ENCODE data around the gene DENND4B.
"Not testable (repeated sequence)": the region's sequence is repeated elsewhere in the genome, so short reads cannot be mapped to it uniquely, and the experiment has no call there.

DENND4B gene

GRCh38 chr1:153910560-153910959, 36.0 kb downstream of the DENND4B start:
- H3K9me3 ChIP-seq (ENCODE audit: control insufficient read depth in 1 of 2, low read length in 2 of 2); H3K27ac ChIP-seq (ENCODE audit: low read depth, low read length); H3K4me3 ChIP-seq (ENCODE audit: low read depth in 1 of 2, low read length in 2 of 2); H3K4me1 ChIP-seq (ENCODE audit: control insufficient read depth in 1 of 2, insufficient read depth in 2 of 2, low read length in 2 of 2); H3K27me3 ChIP-seq (ENCODE audit: control insufficient read depth in 1 of 2, insufficient read depth in 2 of 2, low read length in 2 of 2); H3K36me3 ChIP-seq (ENCODE audit: control insufficient read depth in 1 of 2, insufficient read depth in 2 of 2, low read length in 2 of 2); H3K9ac ChIP-seq (ENCODE audit: low read depth in 1 of 2, low read length in 2 of 2): not testable (repeated sequence)

- no peaks in the 10 kb centered on the region for H3K27me3 ChIP-seq (ENCODE audit: control insufficient read depth in 1 of 2, insufficient read depth in 2 of 2, low read length in 2 of 2)
- H3K9ac ChIP-seq (ENCODE audit: low read depth in 1 of 2, low read length in 2 of 2), result no peak overlapping the region
- H3K4me1 ChIP-seq (ENCODE audit: control insufficient read depth in 1 of 2, insufficient read depth in 2 of 2, low read length in 2 of 2), result no peaks in the 10 kb centered on the region
- H3K9me3 ChIP-seq (ENCODE audit: control insufficient read depth in 1 of 2, low read length in 2 of 2), result no peaks in the 10 kb centered on the region
- peaks cover 0 to 10% of the 10 kb centered on the region in 2 donors for H3K36me3 ChIP-seq (ENCODE audit: control insufficient read depth in 1 of 2, insufficient read depth in 2 of 2, low read length in 2 of 2)
- no peak overlapping the region for H3K4me3 ChIP-seq (ENCODE audit: low read depth in 1 of 2, low read length in 2 of 2)
- H3K27ac ChIP-seq (ENCODE audit: low read depth, low read length), result no peak overlapping the region
Observed at GRCh38 chr1:153908071-153908470, 38.4 kb downstream of the DENND4B start.

- Histone ChIP-seq H3K4me3 (ENCODE audit: low read depth in 1 of 2, low read length in 2 of 2) (no peak overlapping the region), H3K9me3 (ENCODE audit: control insufficient read depth in 1 of 2, low read length in 2 of 2) (no peaks in the 10 kb centered on the region), H3K36me3 (ENCODE audit: control insufficient read depth in 1 of 2, insufficient read depth in 2 of 2, low read length in 2 of 2) (peaks cover 0 to 12% of the 10 kb centered on the region in 2 donors), H3K4me1 (ENCODE audit: control insufficient read depth in 1 of 2, insufficient read depth in 2 of 2, low read length in 2 of 2) (no peaks in the 10 kb centered on the region), H3K9ac (ENCODE audit: low read depth in 1 of 2, low read length in 2 of 2) (no peak overlapping the region), H3K27me3 (ENCODE audit: control insufficient read depth in 1 of 2, insufficient read depth in 2 of 2, low read length in 2 of 2) (no peaks in the 10 kb centered on the region), H3K27ac (ENCODE audit: low read depth, low read length) (no peak overlapping the region)
Observed at GRCh38 chr1:153907134-153907533, 39.4 kb downstream of the DENND4B start.

GRCh38 chr1:153906396-153906795, 40.1 kb downstream of the DENND4B start:
- no peaks in the 10 kb centered on the region for H3K27me3 ChIP-seq (ENCODE audit: control insufficient read depth in 1 of 2, insufficient read depth in 2 of 2, low read length in 2 of 2)
- no peak overlapping the region for H3K27ac ChIP-seq (ENCODE audit: low read depth, low read length)
- H3K36me3 ChIP-seq (ENCODE audit: control insufficient read depth in 1 of 2, insufficient read depth in 2 of 2, low read length in 2 of 2), result peaks cover 0 to 13% of the 10 kb centered on the region in 2 donors
- H3K9ac ChIP-seq (ENCODE audit: low read depth in 1 of 2, low read length in 2 of 2), result no peak overlapping the region
- no peaks in the 10 kb centered on the region for H3K9me3 ChIP-seq (ENCODE audit: control insufficient read depth in 1 of 2, low read length in 2 of 2)
- H3K4me3 ChIP-seq (ENCODE audit: low read depth in 1 of 2, low read length in 2 of 2), result no peak overlapping the region
- H3K4me1 ChIP-seq (ENCODE audit: control insufficient read depth in 1 of 2, insufficient read depth in 2 of 2, low read length in 2 of 2), result no peaks in the 10 kb centered on the region

GRCh38 chr1:153905908-153906307, 40.6 kb downstream of the DENND4B start:
- H3K36me3 ChIP-seq (ENCODE audit: control insufficient read depth in 1 of 2, insufficient read depth in 2 of 2, low read length in 2 of 2), result peaks cover 0 to 13% of the 10 kb centered on the region in 2 donors
- H3K27me3 ChIP-seq (ENCODE audit: control insufficient read depth in 1 of 2, insufficient read depth in 2 of 2, low read length in 2 of 2); H3K4me1 ChIP-seq (ENCODE audit: control insufficient read depth in 1 of 2, insufficient read depth in 2 of 2, low read length in 2 of 2); H3K27ac ChIP-seq (ENCODE audit: low read depth, low read length); H3K9ac ChIP-seq (ENCODE audit: low read depth in 1 of 2, low read length in 2 of 2); H3K4me3 ChIP-seq (ENCODE audit: low read depth in 1 of 2, low read length in 2 of 2); H3K9me3 ChIP-seq (ENCODE audit: control insufficient read depth in 1 of 2, low read length in 2 of 2): not testable (repeated sequence)

GRCh38 chr1:153903841-153904455, 42.6 kb downstream of the DENND4B start:
- H3K27me3 ChIP-seq (ENCODE audit: control insufficient read depth in 1 of 2, insufficient read depth in 2 of 2, low read length in 2 of 2), result no peaks in the 10 kb centered on the region
- no peak overlapping the region for H3K27ac ChIP-seq (ENCODE audit: low read depth, low read length)
- H3K9me3 ChIP-seq (ENCODE audit: control insufficient read depth in 1 of 2, low read length in 2 of 2), result no peaks in the 10 kb centered on the region
- H3K9ac ChIP-seq (ENCODE audit: low read depth in 1 of 2, low read length in 2 of 2), result no peak overlapping the region
- H3K4me1 ChIP-seq (ENCODE audit: control insufficient read depth in 1 of 2, insufficient read depth in 2 of 2, low read length in 2 of 2), result no peaks in the 10 kb centered on the region
- peaks cover 0 to 16% of the 10 kb centered on the region in 2 donors for H3K36me3 ChIP-seq (ENCODE audit: control insufficient read depth in 1 of 2, insufficient read depth in 2 of 2, low read length in 2 of 2)
- H3K4me3 ChIP-seq (ENCODE audit: low read depth in 1 of 2, low read length in 2 of 2), result no peak overlapping the region

- no peaks in the 10 kb centered on the region for H3K4me1 ChIP-seq (ENCODE audit: control insufficient read depth in 1 of 2, insufficient read depth in 2 of 2, low read length in 2 of 2)
- H3K9me3 ChIP-seq (ENCODE audit: control insufficient read depth in 1 of 2, low read length in 2 of 2), result no peaks in the 10 kb centered on the region
- H3K4me3 ChIP-seq (ENCODE audit: low read depth in 1 of 2, low read length in 2 of 2), result no peak overlapping the region
- peaks cover 0 to 19% of the 10 kb centered on the region in 2 donors for H3K36me3 ChIP-seq (ENCODE audit: control insufficient read depth in 1 of 2, insufficient read depth in 2 of 2, low read length in 2 of 2)
- no peak overlapping the region for H3K9ac ChIP-seq (ENCODE audit: low read depth in 1 of 2, low read length in 2 of 2)
- no peaks in the 10 kb centered on the region for H3K27me3 ChIP-seq (ENCODE audit: control insufficient read depth in 1 of 2, insufficient read depth in 2 of 2, low read length in 2 of 2)
- no peak overlapping the region for H3K27ac ChIP-seq (ENCODE audit: low read depth, low read length)
Observed at GRCh38 chr1:153899509-153899908, 47.0 kb downstream of the DENND4B start.

- not testable (repeated sequence) for H3K9me3 ChIP-seq (ENCODE audit: control insufficient read depth in 1 of 2, low read length in 2 of 2); H3K4me3 ChIP-seq (ENCODE audit: low read depth in 1 of 2, low read length in 2 of 2); H3K27ac ChIP-seq (ENCODE audit: low read depth, low read length); H3K9ac ChIP-seq (ENCODE audit: low read depth in 1 of 2, low read length in 2 of 2); H3K27me3 ChIP-seq (ENCODE audit: control insufficient read depth in 1 of 2, insufficient read depth in 2 of 2, low read length in 2 of 2); H3K4me1 ChIP-seq (ENCODE audit: control insufficient read depth in 1 of 2, insufficient read depth in 2 of 2, low read length in 2 of 2)
- peaks cover 0 to 17% of the 10 kb centered on the region in 2 donors for H3K36me3 ChIP-seq (ENCODE audit: control insufficient read depth in 1 of 2, insufficient read depth in 2 of 2, low read length in 2 of 2)
Observed at GRCh38 chr1:153895866-153896265, 50.7 kb downstream of the DENND4B start.

- peaks cover 10 to 19% of the 10 kb centered on the region in 2 donors for H3K4me1 ChIP-seq (ENCODE audit: control insufficient read depth in 1 of 2, insufficient read depth in 2 of 2, low read length in 2 of 2)
- not testable (repeated sequence) for H3K9me3 ChIP-seq (ENCODE audit: control insufficient read depth in 1 of 2, low read length in 2 of 2); H3K27me3 ChIP-seq (ENCODE audit: control insufficient read depth in 1 of 2, insufficient read depth in 2 of 2, low read length in 2 of 2); H3K36me3 ChIP-seq (ENCODE audit: control insufficient read depth in 1 of 2, insufficient read depth in 2 of 2, low read length in 2 of 2); H3K4me3 ChIP-seq (ENCODE audit: low read depth in 1 of 2, low read length in 2 of 2); H3K9ac ChIP-seq (ENCODE audit: low read depth in 1 of 2, low read length in 2 of 2); H3K27ac ChIP-seq (ENCODE audit: low read depth, low read length)
Observed at GRCh38 chr1:153891042-153891441, 55.5 kb downstream of the DENND4B start.

GRCh38 chr1:153888533-153888932, 58.0 kb downstream of the DENND4B start:
- H3K9me3 ChIP-seq (ENCODE audit: control insufficient read depth in 1 of 2, low read length in 2 of 2), result no peaks in the 10 kb centered on the region
- H3K27me3 ChIP-seq (ENCODE audit: control insufficient read depth in 1 of 2, insufficient read depth in 2 of 2, low read length in 2 of 2), result no peaks in the 10 kb centered on the region
- peak overlapping the region in 1 of 2 donors; percentile 26 for H3K4me3 ChIP-seq (ENCODE audit: low read depth in 1 of 2, low read length in 2 of 2)
- H3K36me3 ChIP-seq (ENCODE audit: control insufficient read depth in 1 of 2, insufficient read depth in 2 of 2, low read length in 2 of 2), result peaks cover 0 to 4% of the 10 kb centered on the region in 2 donors
- no peak overlapping the region for H3K9ac ChIP-seq (ENCODE audit: low read depth in 1 of 2, low read length in 2 of 2)
- H3K27ac ChIP-seq (ENCODE audit: low read depth, low read length), result no peak overlapping the region
- peaks cover 10 to 20% of the 10 kb centered on the region in 2 donors for H3K4me1 ChIP-seq (ENCODE audit: control insufficient read depth in 1 of 2, insufficient read depth in 2 of 2, low read length in 2 of 2)

- H3K4me1 ChIP-seq (ENCODE audit: control insufficient read depth in 1 of 2, insufficient read depth in 2 of 2, low read length in 2 of 2), result peaks cover 29 to 42% of the 10 kb centered on the region in 2 donors
- no peak overlapping the region for H3K4me3 ChIP-seq (ENCODE audit: low read depth in 1 of 2, low read length in 2 of 2)
- no peaks in the 10 kb centered on the region for H3K9me3 ChIP-seq (ENCODE audit: control insufficient read depth in 1 of 2, low read length in 2 of 2)
- H3K9ac ChIP-seq (ENCODE audit: low read depth in 1 of 2, low read length in 2 of 2), result no peak overlapping the region
- no peak overlapping the region for H3K27ac ChIP-seq (ENCODE audit: low read depth, low read length)
- H3K36me3 ChIP-seq (ENCODE audit: control insufficient read depth in 1 of 2, insufficient read depth in 2 of 2, low read length in 2 of 2), result no peaks in the 10 kb centered on the region
- no peaks in the 10 kb centered on the region for H3K27me3 ChIP-seq (ENCODE audit: control insufficient read depth in 1 of 2, insufficient read depth in 2 of 2, low read length in 2 of 2)
Observed at GRCh38 chr1:153886127-153886526, 60.4 kb downstream of the DENND4B start.

All from duodenal mucosa (tissue), 2 donors.